Skin of body (tissue), 2 donors: ENCODE measurements around the gene DCAF7. TPM values are rescaled to one million over a fixed set of nuclear protein-coding genes. Genes with fewer than 3 reads are reported as not detected.
A peak's percentile ranks its signal among the peaks of the same experiment; 100 is the strongest.

ENCODE experiments used
- DNase-seq: peaks from one replicate; lab custom pipeline; 2025; lab: John Stamatoyannopoulos, UW
- total RNA-seq: library from RNA; depleted of rRNA; stranded (reverse); fragments of >200 nt; gene quantifications from one replicate; pipeline ENCODE4 v1.2.3, GENCODE V29; 2014

The DCAF7 gene, protein sequence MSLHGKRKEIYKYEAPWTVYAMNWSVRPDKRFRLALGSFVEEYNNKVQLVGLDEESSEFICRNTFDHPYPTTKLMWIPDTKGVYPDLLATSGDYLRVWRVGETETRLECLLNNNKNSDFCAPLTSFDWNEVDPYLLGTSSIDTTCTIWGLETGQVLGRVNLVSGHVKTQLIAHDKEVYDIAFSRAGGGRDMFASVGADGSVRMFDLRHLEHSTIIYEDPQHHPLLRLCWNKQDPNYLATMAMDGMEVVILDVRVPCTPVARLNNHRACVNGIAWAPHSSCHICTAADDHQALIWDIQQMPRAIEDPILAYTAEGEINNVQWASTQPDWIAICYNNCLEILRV
- 17.3 TPM for total RNA-seq

GRCh38 chr17:63549946-63550816, at the start of gene DCAF7:
Gene DCAF7, plus strand, starts transcription at chr17:63550477. Its CDS starts 201 bp downstream, at chr17:63550678.
- peak; percentile 100 for DNase-seq

DNA sequence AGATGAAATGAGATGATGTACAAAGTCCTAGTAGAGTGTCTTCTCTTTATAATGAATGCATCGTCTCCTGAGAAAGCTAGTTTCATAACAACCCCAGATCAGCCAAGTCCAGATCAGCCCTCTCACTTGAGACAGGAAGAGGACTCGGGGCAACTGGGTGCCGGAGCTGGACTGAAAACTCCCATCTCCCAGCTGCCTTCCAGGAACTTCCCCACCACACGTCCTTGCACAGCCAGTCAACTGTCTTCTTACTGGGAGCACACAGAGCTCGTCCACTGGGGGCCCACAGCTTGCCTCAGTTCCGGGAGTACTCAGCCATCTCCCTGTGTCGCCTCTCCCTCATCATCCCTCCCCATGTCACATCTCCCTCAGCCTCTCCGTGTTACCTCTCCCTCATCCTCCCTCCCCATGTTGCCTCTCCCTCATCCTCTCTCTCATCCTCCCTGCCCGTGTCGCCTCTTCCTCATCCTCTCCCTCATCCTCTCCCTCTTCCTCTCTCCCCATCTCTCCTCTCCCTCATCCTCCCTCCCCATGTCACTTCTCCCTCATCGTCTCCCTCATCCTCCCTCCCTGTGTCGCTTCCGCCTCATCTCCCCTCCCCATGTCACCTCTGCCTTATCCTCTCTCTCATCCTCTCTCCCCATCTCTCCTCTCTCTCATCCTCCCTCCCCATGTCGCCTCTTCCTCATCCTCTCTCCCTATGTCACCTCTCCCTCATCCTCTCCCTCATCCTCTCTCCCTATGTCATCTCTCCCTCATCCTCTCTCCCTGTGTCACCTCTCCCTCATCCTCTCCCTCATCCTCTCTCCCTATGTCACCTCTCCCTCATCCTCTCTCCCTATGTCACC, 49.5 kb upstream of the DCAF7 start:
- no peak for DNase-seq

GRCh38 chr17:63503341-63503705, 47.0 kb upstream of the DCAF7 start:
- no peak for DNase-seq

GRCh38 chr17:63504261-63504660, 46.0 kb upstream of the DCAF7 start:
- no peak for DNase-seq

GRCh38 chr17:63505341-63505740, 44.9 kb upstream of the DCAF7 start:
- DNase-seq, result no peak

GRCh38 chr17:63506627-63507026, 43.6 kb upstream of the DCAF7 start:
- DNase-seq, result no peak

DNA sequence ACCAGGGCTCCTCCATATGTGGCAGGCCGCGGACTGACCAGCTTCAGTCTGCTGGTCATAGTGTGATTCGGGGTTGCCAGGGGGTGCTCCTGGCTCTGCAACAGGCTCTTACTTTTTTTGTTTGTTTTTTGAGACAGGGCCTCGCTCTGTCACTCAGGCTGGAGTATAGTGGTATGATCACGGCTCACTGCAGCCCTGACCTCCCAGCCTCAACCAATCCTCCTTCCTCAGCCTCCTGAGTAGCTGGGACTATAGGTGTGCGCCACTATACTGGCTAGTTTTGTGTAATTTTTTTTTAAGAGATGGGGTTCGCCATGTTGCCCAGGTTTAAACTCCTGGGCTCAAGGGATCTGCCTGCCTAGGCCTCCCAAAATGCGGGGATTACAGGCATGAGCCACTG, 38.9 kb upstream of the DCAF7 start:
- DNase-seq, result no peak

DNA sequence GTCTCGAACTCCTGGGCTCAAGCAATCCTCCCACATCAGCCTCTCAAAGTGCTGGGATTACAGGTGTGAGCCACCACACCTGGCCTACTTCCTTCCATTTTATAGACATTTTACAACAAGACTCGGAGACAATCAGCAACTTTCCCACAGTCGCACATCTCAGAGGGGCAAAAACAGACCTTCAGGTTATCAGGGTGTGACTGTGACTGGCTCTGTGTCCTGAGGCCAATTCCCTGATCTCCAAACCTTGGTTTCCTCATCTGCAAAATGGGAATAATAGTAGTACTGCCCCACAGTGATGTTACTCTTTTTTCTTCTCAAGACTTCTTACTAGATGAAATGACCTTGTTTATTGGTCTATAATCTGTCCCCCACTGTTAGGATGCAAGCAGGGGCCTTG, 37.9 kb upstream of the DCAF7 start:
- DNase-seq, result no peak

GRCh38 chr17:63512896-63513644, 37.2 kb upstream of the DCAF7 start:
- DNase-seq, result no peak

GRCh38 chr17:63514477-63514876, 35.8 kb upstream of the DCAF7 start:
- no peak for DNase-seq

DNA sequence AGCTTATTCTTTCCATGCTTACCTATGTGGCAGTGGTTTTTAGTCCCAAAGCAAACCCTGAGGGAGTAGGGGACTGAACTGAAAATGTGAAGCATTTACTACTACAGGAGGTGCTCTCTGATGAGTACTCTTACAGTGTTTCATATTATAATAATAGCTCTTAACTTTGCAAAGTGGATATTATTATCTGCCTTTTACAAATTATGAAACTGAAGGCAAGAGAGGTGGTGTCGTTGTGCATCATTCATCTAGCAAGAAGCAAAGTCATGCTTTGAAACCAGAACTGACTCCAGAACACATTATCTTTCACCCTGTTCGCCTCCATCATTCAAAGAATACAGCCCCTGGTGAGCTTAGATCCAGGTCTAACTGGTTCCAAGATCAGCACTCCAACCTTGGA, 35.3 kb upstream of the DCAF7 start:
- no peak for DNase-seq

- no peak for DNase-seq
These were observed 34.9 kb upstream of the DCAF7 start for GRCh38 chr17:63515426-63515825.

- no peak for DNase-seq
These were observed 33.1 kb upstream of the DCAF7 start for GRCh38 chr17:63516910-63517824.

- DNase-seq, result no peak
These were observed 32.3 kb upstream of the DCAF7 start for GRCh38 chr17:63517825-63518534.

DNA sequence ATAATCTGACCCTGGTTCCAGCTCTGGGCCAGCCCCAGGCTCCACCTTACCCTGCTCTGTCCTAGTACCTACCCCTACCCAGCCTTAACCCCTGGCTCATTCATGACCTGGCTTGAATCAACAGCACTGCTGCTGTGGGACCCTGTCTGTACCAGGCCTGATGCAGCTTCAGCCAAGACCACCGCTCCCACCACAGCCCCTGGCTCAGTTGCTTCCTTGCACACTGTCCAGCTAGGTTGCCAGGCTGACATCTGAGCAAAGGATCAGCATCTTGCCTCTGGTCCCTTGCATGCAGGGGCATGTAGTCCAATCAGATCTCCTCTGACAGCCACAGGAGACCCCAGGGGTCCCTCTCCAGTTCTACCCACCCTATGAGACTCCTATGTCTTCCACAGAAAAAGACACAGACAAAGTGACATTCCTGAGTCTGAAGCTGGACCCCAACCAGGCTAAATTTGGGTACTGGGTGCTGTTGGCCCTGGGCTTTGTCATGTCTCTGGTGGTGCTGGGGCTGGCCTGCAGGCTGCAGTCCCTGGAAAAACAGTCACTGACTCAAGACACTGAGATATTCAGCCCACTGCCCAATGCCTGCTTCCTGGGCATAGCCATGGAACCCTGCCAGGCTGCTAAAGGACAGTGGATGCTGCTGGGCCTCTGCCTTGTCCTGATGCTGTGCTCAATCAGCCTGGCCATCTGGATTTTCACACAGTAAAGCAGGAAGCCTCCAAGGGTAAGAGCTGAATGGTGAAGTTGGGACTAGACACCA, 31.0 kb upstream of the DCAF7 start:
- DNase-seq, result no peak

GRCh38 chr17:63519972-63520882, 30.1 kb upstream of the DCAF7 start:
- no peak for DNase-seq

- no peak for DNase-seq
These were observed 26.9 kb upstream of the DCAF7 start, which contains the start of gene KCNH6 for GRCh38 chr17:63523253-63523855. Gene KCNH6, plus strand, starts transcription at chr17:63523358. Its CDS starts 56 bp downstream, at chr17:63523414.
